ENCODE results near the gene RRM2.

RRM2 gene

GRCh38 chr2:10142640-10142965 is 20.1 kb downstream of the RRM2 start:
- H2BK5ac ChIP-seq (ENCODE audit: low read depth, low read length, poor library complexity), result no peak overlapping the region
- no peaks in the 10 kb centered on the region for H3K4me1 ChIP-seq (ENCODE audit: control insufficient read depth in 1 of 2, insufficient read depth in 2 of 2, low read length in 2 of 2)
- H3K27me3 ChIP-seq (ENCODE audit: insufficient read depth, low read length), result no peaks in the 10 kb centered on the region
- H4K12ac ChIP-seq (ENCODE audit: low read depth, low read length), result no peak overlapping the region
- no peak overlapping the region for H3K4me2 ChIP-seq (ENCODE audit: low read length)
- H3K23ac ChIP-seq (ENCODE audit: low read length), result no peak overlapping the region
- H3K9ac ChIP-seq (ENCODE audit: low read length), result no peak overlapping the region
- no peak overlapping the region for H4K8ac ChIP-seq (ENCODE audit: low read depth, low read length)
- peaks cover 0 to 6% of the 10 kb centered on the region in 2 experiments for H3K36me3 ChIP-seq (ENCODE audit: control insufficient read depth in 1 of 2, insufficient read depth in 2 of 2, low read length in 2 of 2)
- H3K79me2 ChIP-seq (ENCODE audit: control insufficient read depth, insufficient read depth, low read length, poor library complexity), result no peaks in the 10 kb centered on the region
- H2AK5ac ChIP-seq (ENCODE audit: low read length), result no peak overlapping the region
- no peaks in the 10 kb centered on the region for H3K79me1 ChIP-seq (ENCODE audit: low read length)
- no peak overlapping the region for H3K27ac ChIP-seq (ENCODE audit: low read depth, low read length)
- H2BK12ac ChIP-seq (ENCODE audit: low read length), result no peak overlapping the region
- no peak for DNase-seq
- no CpG with 5 or more reads among the region's 11 CpGs for WGBS (ENCODE audit: extremely low coverage, insufficient coverage, insufficient read length)
- H3K9me3 ChIP-seq (ENCODE audit: insufficient read depth, low read depth, low read length), result no peaks in the 10 kb centered on the region
- H2AFZ ChIP-seq (ENCODE audit: insufficient read depth, low read length, poor library complexity), result no peak overlapping the region
- H3K14ac ChIP-seq (ENCODE audit: low read length), result no peak overlapping the region
- H2BK120ac ChIP-seq (ENCODE audit: insufficient read depth, low read length, poor library complexity), result no peak overlapping the region
- no peak overlapping the region for H3K18ac ChIP-seq (ENCODE audit: low read length)
- no peak overlapping the region for H3K4me3 ChIP-seq (ENCODE audit: low read depth, low read length)
- no peak overlapping the region for H4K91ac ChIP-seq (ENCODE audit: low read depth, low read length)
- no peak overlapping the region for H3K4ac ChIP-seq (ENCODE audit: low read depth, low read length)

GRCh38 chr2:10144771-10145518 is 22.4 kb downstream of the RRM2 start:
- H3K9me3 ChIP-seq (ENCODE audit: insufficient read depth, low read depth, low read length), result no peaks in the 10 kb centered on the region
- H3K14ac ChIP-seq (ENCODE audit: low read length), result no peak overlapping the region
- no peak overlapping the region for H3K27ac ChIP-seq (ENCODE audit: low read depth, low read length)
- no peak overlapping the region for H4K91ac ChIP-seq (ENCODE audit: low read depth, low read length)
- H3K4me1 ChIP-seq (ENCODE audit: control insufficient read depth in 1 of 2, insufficient read depth in 2 of 2, low read length in 2 of 2), result peaks cover 3% of the 10 kb centered on the region in 2 experiments
- H3K4ac ChIP-seq (ENCODE audit: low read depth, low read length), result no peak overlapping the region
- DNase-seq, result no peak
- H2BK12ac ChIP-seq (ENCODE audit: low read length), result no peak overlapping the region
- H4K8ac ChIP-seq (ENCODE audit: low read depth, low read length), result no peak overlapping the region
- no peak overlapping the region for H3K18ac ChIP-seq (ENCODE audit: low read length)
- H3K79me2 ChIP-seq (ENCODE audit: control insufficient read depth, insufficient read depth, low read length, poor library complexity), result no peaks in the 10 kb centered on the region
- no CpG with 5 or more reads among the region's 16 CpGs for WGBS (ENCODE audit: extremely low coverage, insufficient coverage, insufficient read length)
- H3K27me3 ChIP-seq (ENCODE audit: insufficient read depth, low read length), result no peaks in the 10 kb centered on the region
- no peak overlapping the region for H3K9ac ChIP-seq (ENCODE audit: low read length)
- H2AK5ac ChIP-seq (ENCODE audit: low read length), result no peak overlapping the region
- H3K4me2 ChIP-seq (ENCODE audit: low read length), result no peak overlapping the region
- H3K79me1 ChIP-seq (ENCODE audit: low read length), result no peaks in the 10 kb centered on the region
- no peak overlapping the region for H3K23ac ChIP-seq (ENCODE audit: low read length)
- peaks cover 0 to 6% of the 10 kb centered on the region in 2 experiments for H3K36me3 ChIP-seq (ENCODE audit: control insufficient read depth in 1 of 2, insufficient read depth in 2 of 2, low read length in 2 of 2)
- H4K12ac ChIP-seq (ENCODE audit: low read depth, low read length), result no peak overlapping the region
- no peak overlapping the region for H3K4me3 ChIP-seq (ENCODE audit: low read depth, low read length)
- H2AFZ ChIP-seq (ENCODE audit: insufficient read depth, low read length, poor library complexity), result no peak overlapping the region
- no peak overlapping the region for H2BK120ac ChIP-seq (ENCODE audit: insufficient read depth, low read length, poor library complexity)
- no peak overlapping the region for H2BK5ac ChIP-seq (ENCODE audit: low read depth, low read length, poor library complexity)

DNA sequence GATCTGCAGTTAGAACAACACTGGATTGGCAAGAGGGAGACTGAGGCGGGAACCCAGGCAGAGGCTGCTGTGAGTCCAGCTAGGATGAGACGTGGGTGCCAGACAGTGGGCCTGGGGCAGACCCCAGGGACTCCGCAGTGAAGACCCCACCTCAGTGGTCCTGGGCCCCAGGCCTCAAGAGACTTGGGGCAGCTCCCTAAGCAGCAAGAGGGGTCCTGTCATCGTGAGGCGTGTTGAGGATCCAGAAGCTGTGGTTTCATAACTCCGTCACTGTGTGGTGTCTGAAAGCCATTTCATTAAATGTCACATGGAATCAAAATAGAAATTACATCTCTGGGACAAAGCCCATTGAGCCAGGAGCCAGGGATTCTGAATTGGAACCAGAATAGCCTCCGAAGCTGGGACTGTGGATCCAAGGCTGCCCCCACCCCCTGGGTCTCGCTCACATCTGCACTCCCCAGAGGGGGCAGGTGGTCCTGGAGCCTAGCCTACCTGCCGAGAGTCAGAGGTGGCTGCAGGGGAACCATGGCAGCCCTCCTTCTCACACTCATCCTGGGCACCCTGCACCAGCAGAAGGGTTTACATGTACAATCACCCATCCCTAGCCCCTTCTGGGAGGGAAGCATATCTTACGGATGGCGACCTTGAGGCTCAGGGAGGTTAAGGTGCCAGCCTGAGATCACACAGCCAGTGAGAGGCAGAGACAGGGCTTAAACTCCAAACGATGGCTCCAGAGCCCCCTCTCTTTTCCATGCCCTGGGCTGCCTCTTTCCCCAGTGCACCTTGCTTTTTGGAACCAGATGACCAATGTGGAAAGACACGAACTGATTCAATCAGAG is 23.2 kb downstream of the RRM2 start:
- no peak overlapping the region for H3K4ac ChIP-seq (ENCODE audit: low read depth, low read length)
- H2AFZ ChIP-seq (ENCODE audit: insufficient read depth, low read length, poor library complexity), result no peak overlapping the region
- no peak overlapping the region for H2BK120ac ChIP-seq (ENCODE audit: insufficient read depth, low read length, poor library complexity)
- H3K79me2 ChIP-seq (ENCODE audit: control insufficient read depth, insufficient read depth, low read length, poor library complexity), result no peaks in the 10 kb centered on the region
- H3K79me1 ChIP-seq (ENCODE audit: low read length), result no peaks in the 10 kb centered on the region
- H3K27ac ChIP-seq (ENCODE audit: low read depth, low read length), result no peak overlapping the region
- no peak overlapping the region for H3K4me2 ChIP-seq (ENCODE audit: low read length)
- H2BK12ac ChIP-seq (ENCODE audit: low read length), result no peak overlapping the region
- no CpG with 5 or more reads among the region's 13 CpGs for WGBS (ENCODE audit: extremely low coverage, insufficient coverage, insufficient read length)
- H3K27me3 ChIP-seq (ENCODE audit: insufficient read depth, low read length), result no peaks in the 10 kb centered on the region
- H4K91ac ChIP-seq (ENCODE audit: low read depth, low read length), result no peak overlapping the region
- H3K4me3 ChIP-seq (ENCODE audit: low read depth, low read length), result no peak overlapping the region
- no peak overlapping the region for H2BK5ac ChIP-seq (ENCODE audit: low read depth, low read length, poor library complexity)
- H4K12ac ChIP-seq (ENCODE audit: low read depth, low read length), result no peak overlapping the region
- no peak overlapping the region for H3K23ac ChIP-seq (ENCODE audit: low read length)
- no peak overlapping the region for H4K8ac ChIP-seq (ENCODE audit: low read depth, low read length)
- H3K18ac ChIP-seq (ENCODE audit: low read length), result no peak overlapping the region
- no peak overlapping the region for H2AK5ac ChIP-seq (ENCODE audit: low read length)
- no peak for DNase-seq
- no peak overlapping the region for H3K14ac ChIP-seq (ENCODE audit: low read length)
- peaks cover 3% of the 10 kb centered on the region in 2 experiments for H3K4me1 ChIP-seq (ENCODE audit: control insufficient read depth in 1 of 2, insufficient read depth in 2 of 2, low read length in 2 of 2)
- no peak overlapping the region for H3K9ac ChIP-seq (ENCODE audit: low read length)
- no peaks in the 10 kb centered on the region for H3K9me3 ChIP-seq (ENCODE audit: insufficient read depth, low read depth, low read length)
- H3K36me3 ChIP-seq (ENCODE audit: control insufficient read depth in 1 of 2, insufficient read depth in 2 of 2, low read length in 2 of 2), result peaks cover 0 to 6% of the 10 kb centered on the region in 2 experiments

DNA sequence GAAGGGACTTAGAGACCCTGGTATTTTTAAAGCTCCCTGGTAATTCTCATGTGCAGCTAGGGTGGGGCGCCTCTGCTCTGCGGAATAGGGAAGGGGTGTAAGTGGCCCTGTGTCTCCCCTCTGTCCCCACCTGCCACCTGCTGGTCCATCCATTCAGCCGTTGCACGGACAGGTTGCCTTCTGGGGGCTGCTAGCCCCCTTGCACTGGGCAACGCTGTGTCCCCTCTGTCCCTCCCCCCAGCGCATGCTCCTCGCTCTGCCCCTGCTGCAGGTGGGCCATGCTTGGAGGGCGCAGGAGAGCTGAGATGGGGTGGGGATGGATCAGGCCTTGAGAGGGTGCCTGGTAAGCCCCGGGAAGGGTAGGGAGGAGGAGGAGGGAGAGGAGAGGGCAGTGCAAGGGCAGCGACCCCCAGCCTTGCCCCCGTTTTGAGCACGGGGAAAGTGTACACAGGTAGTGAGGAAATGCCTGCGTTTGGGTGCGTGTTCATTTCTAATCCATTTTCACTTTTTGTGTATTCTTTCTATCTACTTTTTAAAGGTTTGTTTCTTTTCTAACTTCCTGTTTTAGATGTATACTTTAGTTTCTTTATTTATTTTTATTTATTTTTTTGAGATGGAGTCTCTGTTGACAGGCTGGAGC is 23.9 kb downstream of the RRM2 start:
- H3K4ac ChIP-seq (ENCODE audit: low read depth, low read length), result no peak overlapping the region
- H3K9me3 ChIP-seq (ENCODE audit: insufficient read depth, low read depth, low read length), result no peaks in the 10 kb centered on the region
- H4K12ac ChIP-seq (ENCODE audit: low read depth, low read length), result no peak overlapping the region
- no peaks in the 10 kb centered on the region for H3K27me3 ChIP-seq (ENCODE audit: insufficient read depth, low read length)
- H2AFZ ChIP-seq (ENCODE audit: insufficient read depth, low read length, poor library complexity), result no peak overlapping the region
- no peak overlapping the region for H2BK120ac ChIP-seq (ENCODE audit: insufficient read depth, low read length, poor library complexity)
- H3K18ac ChIP-seq (ENCODE audit: low read length), result no peak overlapping the region
- no peak overlapping the region for H3K14ac ChIP-seq (ENCODE audit: low read length)
- H3K23ac ChIP-seq (ENCODE audit: low read length), result no peak overlapping the region
- H2AK5ac ChIP-seq (ENCODE audit: low read length), result no peak overlapping the region
- no peak for DNase-seq
- H2BK12ac ChIP-seq (ENCODE audit: low read length), result no peak overlapping the region
- no CpG with 5 or more reads among the region's 14 CpGs for WGBS (ENCODE audit: extremely low coverage, insufficient coverage, insufficient read length)
- H3K36me3 ChIP-seq (ENCODE audit: control insufficient read depth in 1 of 2, insufficient read depth in 2 of 2, low read length in 2 of 2), result peaks cover 0 to 6% of the 10 kb centered on the region in 2 experiments
- H3K27ac ChIP-seq (ENCODE audit: low read depth, low read length), result no peak overlapping the region
- H3K79me1 ChIP-seq (ENCODE audit: low read length), result no peaks in the 10 kb centered on the region
- H3K79me2 ChIP-seq (ENCODE audit: control insufficient read depth, insufficient read depth, low read length, poor library complexity), result no peaks in the 10 kb centered on the region
- H3K4me2 ChIP-seq (ENCODE audit: low read length), result no peak overlapping the region
- H3K4me3 ChIP-seq (ENCODE audit: low read depth, low read length), result no peak overlapping the region
- no peak overlapping the region for H4K91ac ChIP-seq (ENCODE audit: low read depth, low read length)
- no peak overlapping the region for H4K8ac ChIP-seq (ENCODE audit: low read depth, low read length)
- H3K9ac ChIP-seq (ENCODE audit: low read length), result no peak overlapping the region
- H3K4me1 ChIP-seq (ENCODE audit: control insufficient read depth in 1 of 2, insufficient read depth in 2 of 2, low read length in 2 of 2), result peaks cover 3% of the 10 kb centered on the region in 2 experiments
- no peak overlapping the region for H2BK5ac ChIP-seq (ENCODE audit: low read depth, low read length, poor library complexity)
